Hypothalamus (tissue), 51 donors: ENCODE data around the gene CAP2.

ENCODE experiments used
- DNase-seq, 51 donors: peaks; one replicate each; lab custom pipeline; 2025; lab: John Stamatoyannopoulos, UW

Gene CAP2

GRCh38 chr6:17470938-17471327 lies 77.5 kb downstream of the CAP2 start:
- no peak for DNase-seq

- no peak for DNase-seq
These were observed 79.3 kb downstream of the CAP2 start for GRCh38 chr6:17472653-17473183.

GRCh38 chr6:17473554-17473953 lies 80.2 kb downstream of the CAP2 start:
- DNase-seq, result no peak

GRCh38 chr6:17474289-17474688 lies 80.9 kb downstream of the CAP2 start:
- DNase-seq, result no peak

GRCh38 chr6:17475606-17476244 lies 82.3 kb downstream of the CAP2 start:
- DNase-seq, result no peak

GRCh38 chr6:17476511-17476910 lies 83.1 kb downstream of the CAP2 start:
- no peak for DNase-seq

- no peak for DNase-seq
These were observed 84.0 kb downstream of the CAP2 start for GRCh38 chr6:17477356-17477755.

GRCh38 chr6:17478223-17478907 lies 85.0 kb downstream of the CAP2 start:
- no peak for DNase-seq

- no peak for DNase-seq
These were observed 85.6 kb downstream of the CAP2 start for GRCh38 chr6:17478946-17479345.

GRCh38 chr6:17480476-17480875 lies 87.1 kb downstream of the CAP2 start:
- no peak for DNase-seq

GRCh38 chr6:17482711-17483110 lies 89.3 kb downstream of the CAP2 start:
- DNase-seq, result no peak

GRCh38 chr6:17483391-17484016 lies 90.1 kb downstream of the CAP2 start:
- DNase-seq, result no peak

- no peak for DNase-seq
These were observed 90.9 kb downstream of the CAP2 start for GRCh38 chr6:17484201-17484849.

GRCh38 chr6:17485181-17485580 lies 91.8 kb downstream of the CAP2 start:
- no peak for DNase-seq

GRCh38 chr6:17485946-17486345 lies 92.6 kb downstream of the CAP2 start:
- no peak for DNase-seq

GRCh38 chr6:17486680-17487079 lies 93.3 kb downstream of the CAP2 start:
- no peak for DNase-seq

- DNase-seq, result no peak
These were observed 97.3 kb downstream of the CAP2 start for GRCh38 chr6:17490724-17491123.

GRCh38 chr6:17491416-17492142 lies 98.2 kb downstream of the CAP2 start:
- no peak for DNase-seq

GRCh38 chr6:17492350-17492749 lies 99.0 kb downstream of the CAP2 start:
- DNase-seq, result no peak

GRCh38 chr6:17493286-17493685 lies 99.9 kb downstream of the CAP2 start:
- DNase-seq, result no peak

GRCh38 chr6:17494177-17494576 lies 100.8 kb downstream of the CAP2 start:
- no peak for DNase-seq
